NB4 (cell line): ENCODE measurements around the gene NOP16.

Experiments used
- DNase-seq: peaks from one replicate; pipeline ENCODE4 v3.0.0; 2010; ENCODE audit warnings: low read depth
- H3K4me3 ChIP-seq: one replicate; pipeline ENCODE4 v1.5.1; 2011; ENCODE audit warnings: mild to moderate bottlenecking, low read depth, low read length, moderate library complexity
- MYC ChIP-seq: IDR thresholded peaks from 2 replicates; pipeline ENCODE4 v1.6.1; 2011; ENCODE audit warnings: low read depth, low read length
- POLR2A ChIP-seq: IDR thresholded peaks from 2 replicates; pipeline ENCODE4 v1.6.1; 2011; ENCODE audit warnings: mild to moderate bottlenecking; ENCODE audit not compliant: insufficient read length; ENCODE audit errors: extremely low read depth
- TF ChIP-seq, protein P1 (sequence below): IDR thresholded peaks from one replicate; pipeline ENCODE4 v1.5.1; 2012; ENCODE audit warnings: low read depth, low read length
- TF ChIP-seq, protein P2 (sequence below): IDR thresholded peaks from 2 replicates; pipeline ENCODE4 v1.6.1; 2011; ENCODE audit warnings: low read depth, low read length

The NOP16 gene

DNA sequence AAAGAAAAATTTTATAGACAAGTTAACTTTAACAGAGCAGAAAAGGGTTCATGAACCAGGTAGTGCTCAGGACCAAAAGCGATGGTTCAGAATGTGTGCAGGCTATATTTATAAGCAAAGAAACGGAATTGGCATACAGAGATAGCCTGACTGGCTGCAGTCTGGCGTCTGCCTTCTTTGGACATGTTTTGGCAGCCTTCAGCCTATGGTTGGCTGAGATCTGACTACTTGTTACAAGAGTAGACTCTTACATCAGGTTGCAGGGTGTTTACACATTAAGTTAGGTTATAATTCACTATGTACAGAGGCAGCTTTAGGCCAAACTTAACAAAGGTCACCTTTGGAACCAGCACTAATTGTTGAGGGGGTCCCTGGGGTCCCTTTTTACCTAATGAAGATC, 7.0 kb downstream of the NOP16 start:
- H3K4me3 ChIP-seq = no peak overlapping the region
- TF ChIP-seq, protein P1, sequence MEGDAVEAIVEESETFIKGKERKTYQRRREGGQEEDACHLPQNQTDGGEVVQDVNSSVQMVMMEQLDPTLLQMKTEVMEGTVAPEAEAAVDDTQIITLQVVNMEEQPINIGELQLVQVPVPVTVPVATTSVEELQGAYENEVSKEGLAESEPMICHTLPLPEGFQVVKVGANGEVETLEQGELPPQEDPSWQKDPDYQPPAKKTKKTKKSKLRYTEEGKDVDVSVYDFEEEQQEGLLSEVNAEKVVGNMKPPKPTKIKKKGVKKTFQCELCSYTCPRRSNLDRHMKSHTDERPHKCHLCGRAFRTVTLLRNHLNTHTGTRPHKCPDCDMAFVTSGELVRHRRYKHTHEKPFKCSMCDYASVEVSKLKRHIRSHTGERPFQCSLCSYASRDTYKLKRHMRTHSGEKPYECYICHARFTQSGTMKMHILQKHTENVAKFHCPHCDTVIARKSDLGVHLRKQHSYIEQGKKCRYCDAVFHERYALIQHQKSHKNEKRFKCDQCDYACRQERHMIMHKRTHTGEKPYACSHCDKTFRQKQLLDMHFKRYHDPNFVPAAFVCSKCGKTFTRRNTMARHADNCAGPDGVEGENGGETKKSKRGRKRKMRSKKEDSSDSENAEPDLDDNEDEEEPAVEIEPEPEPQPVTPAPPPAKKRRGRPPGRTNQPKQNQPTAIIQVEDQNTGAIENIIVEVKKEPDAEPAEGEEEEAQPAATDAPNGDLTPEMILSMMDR = no peak
- TF ChIP-seq POLR2A (no peak), MYC (no peak)
- TF ChIP-seq, protein P2, sequence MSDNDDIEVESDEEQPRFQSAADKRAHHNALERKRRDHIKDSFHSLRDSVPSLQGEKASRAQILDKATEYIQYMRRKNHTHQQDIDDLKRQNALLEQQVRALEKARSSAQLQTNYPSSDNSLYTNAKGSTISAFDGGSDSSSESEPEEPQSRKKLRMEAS = no peak
- DNase-seq = no peak

DNA sequence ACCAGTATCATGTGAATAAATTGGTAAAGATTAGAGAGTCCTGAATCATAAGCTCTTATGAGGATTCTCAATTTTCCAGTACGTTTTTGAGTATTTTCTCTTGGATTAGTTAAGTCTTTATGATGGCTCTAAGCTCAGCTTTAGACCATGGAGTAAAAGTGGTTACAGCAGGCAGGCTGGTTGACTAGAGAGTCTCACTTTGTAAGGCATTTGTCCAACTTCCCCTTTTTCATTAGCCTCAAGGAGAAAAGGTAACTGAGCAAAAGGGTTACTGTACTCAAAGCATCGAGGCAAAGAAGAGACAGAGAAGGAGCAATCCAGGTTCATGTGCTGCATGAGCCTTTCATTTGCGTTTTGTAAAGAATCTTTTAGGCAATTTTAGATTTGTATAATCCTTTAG, 8.5 kb downstream of the NOP16 start:
- no peak overlapping the region for H3K4me3 ChIP-seq
- TF ChIP-seq, protein P1 = no peak
- TF ChIP-seq MYC = no peak
- no peak for TF ChIP-seq POLR2A
- TF ChIP-seq, protein P2 = no peak
- DNase-seq = peak; percentile 64

DNA sequence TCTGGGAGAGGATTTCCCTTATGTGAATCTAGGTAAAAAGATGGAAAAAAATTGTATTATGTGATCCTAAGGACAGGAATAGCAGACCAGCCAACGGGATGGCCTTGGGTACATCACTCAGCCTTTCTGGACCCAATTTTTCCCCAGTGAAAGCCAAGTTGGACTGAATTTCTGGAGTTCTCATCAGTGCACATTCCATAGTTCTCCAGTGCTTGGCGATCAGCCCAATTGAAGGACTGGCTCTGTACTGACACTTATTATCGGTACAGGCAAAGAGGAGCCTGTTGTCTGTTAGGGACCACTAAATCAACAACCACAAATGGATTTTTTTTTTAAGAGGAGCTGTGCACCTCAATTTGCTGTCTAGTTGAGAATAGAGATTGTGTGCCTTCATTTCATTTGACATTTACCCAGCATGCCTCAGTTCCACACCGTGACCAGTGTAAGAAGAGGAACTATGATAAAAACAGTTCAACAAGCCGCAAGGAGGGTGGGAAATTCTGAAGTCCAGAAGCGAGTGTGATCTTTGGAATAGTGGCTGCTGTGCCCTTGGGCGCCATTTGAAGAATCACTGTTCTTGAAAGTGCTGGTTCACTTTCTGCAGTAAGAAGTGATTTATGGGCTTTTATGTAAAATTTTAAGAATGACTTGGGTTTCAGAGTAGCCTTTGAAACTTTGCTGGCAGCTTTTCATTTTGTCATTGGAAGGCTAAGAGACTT, 15.1 kb downstream of the NOP16 start:
- TF ChIP-seq, protein P1 = no peak
- TF ChIP-seq MYC = no peak
- H3K4me3 ChIP-seq = no peak overlapping the region
- no peak for DNase-seq

DNA sequence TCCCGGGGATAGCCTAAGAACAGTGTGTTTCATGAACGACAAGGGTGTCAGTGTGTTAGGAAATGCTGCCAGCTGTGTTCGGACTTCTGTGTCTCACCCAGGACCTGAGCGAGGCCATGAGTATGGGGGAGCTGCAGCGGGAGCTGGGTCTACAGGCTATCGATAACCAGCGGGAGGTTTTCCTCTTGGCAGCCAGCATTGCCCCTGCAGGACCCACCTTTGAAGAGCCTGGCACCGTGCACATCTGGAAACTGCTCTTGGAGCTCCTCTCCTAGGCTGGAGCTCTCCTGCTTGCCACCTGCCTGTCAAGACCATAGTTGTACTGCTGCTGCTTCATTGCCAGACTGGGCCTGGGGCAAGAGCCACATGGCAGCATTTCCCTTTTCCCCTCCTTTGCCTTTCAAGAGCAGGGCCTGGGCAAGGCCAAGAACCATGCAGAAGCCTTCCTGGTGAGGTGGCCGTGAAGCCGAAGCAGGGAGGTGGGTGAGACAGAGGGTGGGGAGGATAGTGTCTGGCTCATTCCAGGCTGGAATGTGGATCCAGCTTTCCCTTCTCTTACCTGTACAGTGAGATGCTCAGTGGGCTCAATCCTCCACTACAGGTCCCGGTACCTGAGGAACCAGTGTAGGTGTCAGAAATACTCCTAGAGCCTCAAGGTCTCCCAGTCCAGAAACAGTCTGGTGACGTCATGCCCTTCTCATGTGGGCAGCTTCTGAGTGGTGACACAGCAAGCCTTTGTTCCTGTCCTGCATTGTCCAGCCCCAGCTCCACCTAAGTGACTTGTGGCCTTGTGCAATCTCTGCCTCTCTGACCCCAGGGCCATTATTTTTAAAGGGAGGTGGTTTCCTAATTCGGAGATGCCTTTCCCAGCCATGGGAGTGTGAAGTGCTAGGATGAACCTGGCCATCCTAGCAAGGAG, 16.5 kb downstream of the NOP16 start:
- DNase-seq = no peak
- H3K4me3 ChIP-seq = no peak overlapping the region
- TF ChIP-seq MYC (no peak), POLR2A (no peak)
- TF ChIP-seq, protein P2 = no peak
- TF ChIP-seq, protein P1 = no peak

- H3K4me3 ChIP-seq = no peak overlapping the region
- TF ChIP-seq, protein P1 = no peak
- TF ChIP-seq MYC (no peak), POLR2A (no peak)
- TF ChIP-seq, protein P2 = no peak
- DNase-seq = no peak
These were observed 18.3 kb downstream of the NOP16 start for GRCh38 chr5:176369934-176370711.
